OCI-LY1 (cell line): ENCODE measurements around the gene BLID.

ENCODE experiments used
- H2AFZ ChIP-seq: fragments of 200-600 bp; sonication (generic), shearing (Covaris generic); 2 replicates; pipeline ENCODE4 v1.6.0; 2014; ENCODE audit warnings: antibody characterized with exemption, mild to moderate bottlenecking, low read length
- H3F3A ChIP-seq: fragments of 200-600 bp; sonication (generic), shearing (Covaris generic); 2 replicates; pipeline ENCODE4 v1.6.0; 2014; ENCODE audit warnings: mild to moderate bottlenecking, antibody characterized with exemption, low read length, moderate library complexity; ENCODE audit not compliant: insufficient read depth
- H3K27ac ChIP-seq: fragments of 200-600 bp; sonication (generic); 2 replicates; pipeline ENCODE4 v1.5.1; 2014; ENCODE audit warnings: low read length, mixed run types, mild to moderate bottlenecking, low read depth; ENCODE audit not compliant: poor library complexity, severe bottlenecking
- H3K27me3 ChIP-seq: fragments of 200-600 bp; sonication (generic); 2 replicates; pipeline ENCODE4 v1.6.0; 2014; ENCODE audit warnings: antibody characterized with exemption, mild to moderate bottlenecking, low read length, moderate library complexity; ENCODE audit not compliant: insufficient read depth
- H3K36me3 ChIP-seq: fragments of 200-600 bp; sonication (generic); 2 replicates; pipeline ENCODE4 v1.6.1; 2014; ENCODE audit warnings: mild to moderate bottlenecking, antibody characterized with exemption, low read length, moderate library complexity, mixed read lengths; ENCODE audit not compliant: insufficient read depth
- H3K4me1 ChIP-seq: fragments of 200-600 bp; sonication (generic); 2 replicates; pipeline ENCODE4 v1.5.1; 2014; ENCODE audit warnings: mild to moderate bottlenecking, low read length, moderate library complexity; ENCODE audit not compliant: insufficient read depth, severe bottlenecking
- H3K4me2 ChIP-seq: fragments of 200-600 bp; sonication (generic), shearing (Covaris generic); 2 replicates; pipeline ENCODE4 v1.6.1; 2014; ENCODE audit warnings: low read length
- H3K4me3 ChIP-seq: fragments of 200-600 bp; sonication (generic); 2 replicates; pipeline ENCODE4 v1.5.1; 2014; ENCODE audit warnings: low read length, low read depth, mild to moderate bottlenecking, mixed read lengths; ENCODE audit not compliant: poor library complexity, severe bottlenecking
- H3K79me2 ChIP-seq: fragments of 200-600 bp; shearing (Covaris generic); 2 replicates; pipeline ENCODE4 v1.6.1; 2016; ENCODE audit warnings: mixed run types, low read length, mixed read lengths; ENCODE audit not compliant: insufficient read depth
- H3K9ac ChIP-seq: fragments of 200-600 bp; sonication (generic), shearing (Covaris generic); 2 replicates; pipeline ENCODE4 v1.6.1; 2014; ENCODE audit warnings: mild to moderate bottlenecking, low read length, mixed read lengths
- H3K9me2 ChIP-seq: fragments of 200-600 bp; sonication (generic), shearing (Covaris generic); 2 replicates; pipeline ENCODE4 v1.6.1; 2014; ENCODE audit warnings: low read depth, mild to moderate bottlenecking, low read length, mixed read lengths
- H3K9me3 ChIP-seq: fragments of 200-600 bp; shearing (Covaris generic); 2 replicates; pipeline ENCODE4 v1.6.1; 2014; ENCODE audit warnings: low read length, mixed read lengths
- H4K20me1 ChIP-seq: fragments of 200-600 bp; sonication (generic), shearing (Covaris generic); 2 replicates; pipeline ENCODE4 v1.6.0; 2016; ENCODE audit warnings: mild to moderate bottlenecking, low read length; ENCODE audit not compliant: insufficient read depth
- EZH2 ChIP-seq: fragments of 200-600 bp; sonication (generic), shearing (Covaris generic); IDR thresholded peaks from 2 replicates; pipeline ENCODE4 v1.8.0; 2017; ENCODE audit warnings: borderline replicate concordance, mixed run types, mild to moderate bottlenecking, antibody characterized with exemption, low read length, moderate library complexity, mixed read lengths
- TF ChIP-seq, protein P1 (sequence below): fragments of 200-600 bp; sonication (generic), shearing (Covaris generic); IDR thresholded peaks from 2 replicates; pipeline ENCODE4 v1.5.1; 2017; ENCODE audit warnings: mild to moderate bottlenecking, antibody characterized with exemption, low read length, moderate library complexity, mixed read lengths

BLID gene

DNA sequence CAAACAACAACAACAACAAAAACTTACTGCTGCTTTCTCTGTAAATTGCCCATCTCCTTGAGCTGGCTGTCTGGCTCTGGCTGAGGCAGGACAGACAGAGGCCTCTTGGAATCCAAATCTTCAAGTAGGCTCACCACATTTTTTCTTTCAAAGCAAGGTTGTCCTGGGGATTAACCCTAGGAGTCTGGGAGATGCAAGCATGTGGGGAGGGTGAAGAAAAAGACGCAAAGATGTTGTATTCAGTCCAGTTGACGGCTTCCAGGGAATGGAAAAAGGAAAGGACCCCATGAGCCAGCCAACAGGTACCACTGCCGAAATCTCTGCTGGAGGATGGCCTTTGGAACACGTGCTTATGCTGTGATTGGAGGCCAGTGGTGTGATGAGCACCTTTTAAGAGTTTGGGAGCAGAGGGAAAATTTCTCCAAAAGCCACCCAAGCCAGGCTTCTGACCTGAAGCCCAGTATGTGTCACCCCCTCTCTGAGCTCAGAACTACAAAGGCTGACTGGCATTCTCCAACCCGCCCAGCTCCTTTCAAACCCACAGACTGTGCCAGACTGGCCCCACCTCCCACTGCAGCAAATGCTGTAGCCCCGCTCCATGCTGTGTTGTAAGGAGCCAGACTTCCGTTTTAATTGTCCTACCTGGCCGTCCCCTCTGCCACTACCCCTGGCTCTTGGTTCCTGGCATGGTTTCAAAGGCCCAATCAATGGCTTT is 10.8 kb downstream of the BLID start:
- Histone ChIP-seq H3F3A (no peaks in the 10 kb centered on the region), H3K4me2 (no peak overlapping the region), H2AFZ (no peak overlapping the region), H3K9me3 (no peaks in the 10 kb centered on the region), H3K9me2 (no peaks in the 10 kb centered on the region), H3K79me2 (no peaks in the 10 kb centered on the region), H3K27ac (no peak overlapping the region), H3K9ac (no peak overlapping the region), H4K20me1 (no peaks in the 10 kb centered on the region), H3K27me3 (no peaks in the 10 kb centered on the region), H3K36me3 (no peaks in the 10 kb centered on the region), H3K4me1 (no peaks in the 10 kb centered on the region), H3K4me3 (no peak overlapping the region)
- TF ChIP-seq, protein P1, sequence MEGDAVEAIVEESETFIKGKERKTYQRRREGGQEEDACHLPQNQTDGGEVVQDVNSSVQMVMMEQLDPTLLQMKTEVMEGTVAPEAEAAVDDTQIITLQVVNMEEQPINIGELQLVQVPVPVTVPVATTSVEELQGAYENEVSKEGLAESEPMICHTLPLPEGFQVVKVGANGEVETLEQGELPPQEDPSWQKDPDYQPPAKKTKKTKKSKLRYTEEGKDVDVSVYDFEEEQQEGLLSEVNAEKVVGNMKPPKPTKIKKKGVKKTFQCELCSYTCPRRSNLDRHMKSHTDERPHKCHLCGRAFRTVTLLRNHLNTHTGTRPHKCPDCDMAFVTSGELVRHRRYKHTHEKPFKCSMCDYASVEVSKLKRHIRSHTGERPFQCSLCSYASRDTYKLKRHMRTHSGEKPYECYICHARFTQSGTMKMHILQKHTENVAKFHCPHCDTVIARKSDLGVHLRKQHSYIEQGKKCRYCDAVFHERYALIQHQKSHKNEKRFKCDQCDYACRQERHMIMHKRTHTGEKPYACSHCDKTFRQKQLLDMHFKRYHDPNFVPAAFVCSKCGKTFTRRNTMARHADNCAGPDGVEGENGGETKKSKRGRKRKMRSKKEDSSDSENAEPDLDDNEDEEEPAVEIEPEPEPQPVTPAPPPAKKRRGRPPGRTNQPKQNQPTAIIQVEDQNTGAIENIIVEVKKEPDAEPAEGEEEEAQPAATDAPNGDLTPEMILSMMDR, result no peak
- no peak for TF ChIP-seq EZH2

DNA sequence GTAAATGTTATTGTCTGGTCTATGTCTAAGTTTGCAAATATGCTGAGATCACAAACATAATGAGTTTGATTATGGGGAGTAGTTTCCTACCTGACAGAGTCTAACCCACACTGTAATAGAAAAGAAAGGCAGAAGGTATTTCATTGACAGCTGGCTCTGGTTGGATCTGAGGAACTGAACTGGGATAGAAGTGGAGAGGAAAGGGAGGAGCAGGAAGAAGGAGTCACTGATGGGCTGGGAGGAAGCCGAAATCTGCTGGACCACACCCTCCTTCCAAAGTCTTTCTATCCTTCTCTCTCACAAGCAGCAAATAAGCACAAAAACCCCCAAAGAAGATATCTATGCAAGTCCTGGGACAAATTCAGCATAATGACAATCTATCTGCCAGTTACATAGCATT is 11.7 kb downstream of the BLID start:
- Histone ChIP-seq H3K9me2 (no peaks in the 10 kb centered on the region), H4K20me1 (no peaks in the 10 kb centered on the region), H3K4me2 (no peak overlapping the region), H3K36me3 (no peaks in the 10 kb centered on the region), H3K4me1 (no peaks in the 10 kb centered on the region), H3K79me2 (no peaks in the 10 kb centered on the region), H3K9ac (no peak overlapping the region), H2AFZ (no peak overlapping the region), H3K27ac (no peak overlapping the region), H3K9me3 (no peaks in the 10 kb centered on the region), H3K27me3 (no peaks in the 10 kb centered on the region), H3K4me3 (no peak overlapping the region), H3F3A (no peaks in the 10 kb centered on the region)
- TF ChIP-seq, protein P1, result no peak
- no peak for TF ChIP-seq EZH2

DNA sequence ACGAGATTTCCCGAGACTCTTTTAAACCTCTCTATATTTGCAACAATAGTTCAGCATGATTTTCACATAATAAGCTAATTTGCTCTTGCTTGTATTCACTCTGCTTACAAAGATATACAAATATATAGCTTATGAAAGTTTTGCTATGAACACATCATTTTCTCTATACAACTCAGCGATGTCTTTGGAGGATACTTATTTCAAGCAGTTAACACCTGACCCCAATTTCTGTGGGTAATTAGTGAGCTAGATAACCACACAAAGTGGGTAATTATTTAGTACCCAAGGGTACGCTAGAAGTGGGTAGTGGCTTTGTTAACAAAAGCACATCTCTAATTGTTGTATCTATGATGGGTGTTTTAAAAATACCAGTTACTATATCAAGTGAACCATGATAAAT is 12.3 kb downstream of the BLID start:
- Histone ChIP-seq H3K27ac (no peak overlapping the region), H3F3A (no peaks in the 10 kb centered on the region), H3K4me1 (no peaks in the 10 kb centered on the region)

More for the DNA sequence above, 12.3 kb downstream of the BLID start:
- Histone ChIP-seq H4K20me1 (no peaks in the 10 kb centered on the region), H3K4me2 (no peak overlapping the region), H3K36me3 (no peaks in the 10 kb centered on the region), H3K9ac (no peak overlapping the region), H3K4me3 (no peak overlapping the region), H3K27me3 (no peaks in the 10 kb centered on the region), H3K9me3 (no peaks in the 10 kb centered on the region), H3K9me2 (no peaks in the 10 kb centered on the region), H3K79me2 (no peaks in the 10 kb centered on the region), H2AFZ (no peak overlapping the region)
- no peak for TF ChIP-seq EZH2
- TF ChIP-seq, protein P1, result no peak
